Stimulated activated CD4-positive, alpha-beta T cell treated with anti-CD3 and anti-CD28 coated beads, Interleukin-2, amount 100 ng/mL, for 24 hours (primary cell): ENCODE measurements around the gene POT1.

Experiments used
- DNase-seq, 2 donors: peaks; one replicate each; pipeline ENCODE4 v3.0.0-alpha.2; 2020

POT1 gene

GRCh38 chr7:124801330-124801895 lies 128.2 kb downstream of the POT1 start:
- DNase-seq, result no peak

- no peak for DNase-seq
These were observed 129.2 kb downstream of the POT1 start for GRCh38 chr7:124800386-124800785.

GRCh38 chr7:124799448-124799847 lies 130.2 kb downstream of the POT1 start:
- no peak for DNase-seq

GRCh38 chr7:124796771-124797170 lies 132.9 kb downstream of the POT1 start:
- DNase-seq, result no peak

GRCh38 chr7:124792696-124793095 lies 136.9 kb downstream of the POT1 start:
- DNase-seq, result no peak

GRCh38 chr7:124792002-124792401 lies 137.6 kb downstream of the POT1 start:
- no peak for DNase-seq

GRCh38 chr7:124791426-124791825 lies 138.2 kb downstream of the POT1 start:
- DNase-seq, result no peak

- DNase-seq, result no peak
These were observed 139.0 kb downstream of the POT1 start for GRCh38 chr7:124790645-124791044.

GRCh38 chr7:124785994-124786393 lies 143.6 kb downstream of the POT1 start:
- no peak for DNase-seq

GRCh38 chr7:124784879-124785818 lies 144.5 kb downstream of the POT1 start:
- DNase-seq, result peak in 1 of 2 donors; percentile 27

GRCh38 chr7:124783271-124783670 lies 146.4 kb downstream of the POT1 start:
- DNase-seq, result no peak

- DNase-seq, result no peak
These were observed 147.5 kb downstream of the POT1 start for GRCh38 chr7:124781907-124782734.

GRCh38 chr7:124781418-124781817 lies 148.2 kb downstream of the POT1 start:
- DNase-seq, result no peak

GRCh38 chr7:124780608-124781007 lies 149.0 kb downstream of the POT1 start:
- DNase-seq, result no peak

GRCh38 chr7:124780056-124780455 lies 149.6 kb downstream of the POT1 start:
- no peak for DNase-seq

- no peak for DNase-seq
These were observed 150.0 kb downstream of the POT1 start for GRCh38 chr7:124779620-124780019.

- DNase-seq, result no peak
These were observed 150.4 kb downstream of the POT1 start for GRCh38 chr7:124779194-124779593.

- no peak for DNase-seq
These were observed 152.4 kb downstream of the POT1 start for GRCh38 chr7:124777268-124777667.

- no peak for DNase-seq
These were observed 153.5 kb downstream of the POT1 start for GRCh38 chr7:124776153-124776552.

GRCh38 chr7:124775422-124775821 lies 154.2 kb downstream of the POT1 start:
- no peak for DNase-seq

GRCh38 chr7:124773938-124774337 lies 155.7 kb downstream of the POT1 start:
- no peak for DNase-seq

- DNase-seq, result no peak
These were observed 156.3 kb downstream of the POT1 start for GRCh38 chr7:124773339-124773738.
